Measurements from ENCODE around the gene ONECUT2. TPM values are rescaled to one million over a fixed set of nuclear protein-coding genes. Genes with fewer than 3 reads are reported as not detected.
"Not testable (repeated sequence)": the region's sequence is repeated elsewhere in the genome, so short reads cannot be mapped to it uniquely, and the experiment has no call there.

ONECUT2 gene
- 1.9 and 2.2 TPM in 2 replicates for total RNA-seq (2014; rRNA removed; shearing (Covaris generic))

GRCh38 chr18:57434536-57435494, at the start of gene ONECUT2:
ONECUT2 (plus strand) TSS chr18:57435374; CDS start chr18:57435717, 343 bp downstream.
- Histone ChIP-seq H3K36me3 (no peaks in the 10 kb centered on the region), H3K4me3 (peak within 1 kb of the TSS; percentile 70), H3K27me3 (no peaks in the 10 kb centered on the region), H3K27ac (no peak within 1 kb of the TSS), H3K9me3 (replicated peaks) (no peaks in the 10 kb centered on the region), H3K4me1 (no peaks in the 10 kb centered on the region)
- peak; percentile 89 to 90 for DNase-seq

GRCh38 chr18:57389271-57389670, 45.9 kb upstream of the ONECUT2 start:
- Histone ChIP-seq H3K27ac (no peak overlapping the region), H3K4me3 (no peak overlapping the region), H3K27me3 (no peaks in the 10 kb centered on the region), H3K9me3 (replicated peaks) (no peaks in the 10 kb centered on the region), H3K4me1 (no peaks in the 10 kb centered on the region), H3K36me3 (no peaks in the 10 kb centered on the region)
- DNase-seq = no peak

GRCh38 chr18:57390044-57390443, 45.1 kb upstream of the ONECUT2 start:
- DNase-seq = no peak
- Histone ChIP-seq H3K27me3 (no peaks in the 10 kb centered on the region), H3K36me3 (no peaks in the 10 kb centered on the region), H3K4me3 (no peak overlapping the region), H3K9me3 (replicated peaks) (no peaks in the 10 kb centered on the region), H3K27ac (no peak overlapping the region), H3K4me1 (no peaks in the 10 kb centered on the region)

GRCh38 chr18:57394749-57395148, 40.4 kb upstream of the ONECUT2 start:
- DNase-seq; H3K4me3 ChIP-seq; H3K9me3 ChIP-seq (replicated peaks); H3K36me3 ChIP-seq; H3K27me3 ChIP-seq; H3K4me1 ChIP-seq; H3K27ac ChIP-seq: not testable (repeated sequence)

- H3K4me1 ChIP-seq; H3K27me3 ChIP-seq; H3K27ac ChIP-seq; H3K9me3 ChIP-seq (replicated peaks); DNase-seq; H3K4me3 ChIP-seq; H3K36me3 ChIP-seq: not testable (repeated sequence)
These were observed 38.3 kb upstream of the ONECUT2 start for GRCh38 chr18:57396831-57397230.

GRCh38 chr18:57397440-57398132, 37.6 kb upstream of the ONECUT2 start:
- H3K27me3 ChIP-seq = no peaks in the 10 kb centered on the region
- peak; percentile 4 for DNase-seq
- H3K36me3 ChIP-seq = no peaks in the 10 kb centered on the region
- H3K4me1 ChIP-seq = no peaks in the 10 kb centered on the region
- H3K4me3 ChIP-seq = no peak overlapping the region
- no peaks in the 10 kb centered on the region for H3K9me3 ChIP-seq (replicated peaks)
- no peak overlapping the region for H3K27ac ChIP-seq

- DNase-seq = no peak
- Histone ChIP-seq H3K36me3 (no peaks in the 10 kb centered on the region), H3K4me3 (no peak overlapping the region), H3K27me3 (no peaks in the 10 kb centered on the region), H3K27ac (no peak overlapping the region), H3K9me3 (replicated peaks) (no peaks in the 10 kb centered on the region), H3K4me1 (no peaks in the 10 kb centered on the region)
These were observed 30.8 kb upstream of the ONECUT2 start for GRCh38 chr18:57404345-57404744.

- no peaks in the 10 kb centered on the region for H3K4me1 ChIP-seq
- no peaks in the 10 kb centered on the region for H3K9me3 ChIP-seq (replicated peaks)
- H3K4me3 ChIP-seq = no peak overlapping the region
- H3K27me3 ChIP-seq = no peaks in the 10 kb centered on the region
- no peak overlapping the region for H3K27ac ChIP-seq
- no peak for DNase-seq
- no peaks in the 10 kb centered on the region for H3K36me3 ChIP-seq
These were observed 25.5 kb upstream of the ONECUT2 start for GRCh38 chr18:57409650-57410049.

GRCh38 chr18:57410749-57411148, 24.4 kb upstream of the ONECUT2 start:
- H3K27me3 ChIP-seq = no peaks in the 10 kb centered on the region

GRCh38 chr18:57416542-57416941, 18.6 kb upstream of the ONECUT2 start:
- no peaks in the 10 kb centered on the region for H3K27me3 ChIP-seq

More at GRCh38 chr18:57410749-57411148, 24.4 kb upstream of the ONECUT2 start:
- Histone ChIP-seq H3K4me3 (no peak overlapping the region), H3K27ac (no peak overlapping the region), H3K4me1 (no peaks in the 10 kb centered on the region), H3K9me3 (replicated peaks) (no peaks in the 10 kb centered on the region), H3K36me3 (no peaks in the 10 kb centered on the region)
- DNase-seq = no peak

GRCh38 chr18:57422313-57422872, 12.8 kb upstream of the ONECUT2 start:
- no peaks in the 10 kb centered on the region for H3K36me3 ChIP-seq
- no peaks in the 10 kb centered on the region for H3K27me3 ChIP-seq

More at GRCh38 chr18:57416542-57416941, 18.6 kb upstream of the ONECUT2 start:
- no peaks in the 10 kb centered on the region for H3K36me3 ChIP-seq
- no peaks in the 10 kb centered on the region for H3K9me3 ChIP-seq (replicated peaks)
- no peak overlapping the region for H3K27ac ChIP-seq
- H3K4me1 ChIP-seq = no peaks in the 10 kb centered on the region
- no peak for DNase-seq
- no peak overlapping the region for H3K4me3 ChIP-seq

GRCh38 chr18:57423821-57424220, 11.4 kb upstream of the ONECUT2 start:
- no peak overlapping the region for H3K27ac ChIP-seq
- H3K36me3 ChIP-seq = no peaks in the 10 kb centered on the region
- H3K9me3 ChIP-seq (replicated peaks) = no peaks in the 10 kb centered on the region
- H3K4me3 ChIP-seq = no peak overlapping the region
- H3K4me1 ChIP-seq = no peaks in the 10 kb centered on the region
- no peaks in the 10 kb centered on the region for H3K27me3 ChIP-seq
- no peak for DNase-seq

More at GRCh38 chr18:57422313-57422872, 12.8 kb upstream of the ONECUT2 start:
- no peaks in the 10 kb centered on the region for H3K9me3 ChIP-seq (replicated peaks)
- DNase-seq = no peak
- H3K4me1 ChIP-seq = no peaks in the 10 kb centered on the region
- H3K4me3 ChIP-seq = no peak overlapping the region
- H3K27ac ChIP-seq = no peak overlapping the region

- Histone ChIP-seq H3K9me3 (replicated peaks) (no peaks in the 10 kb centered on the region), H3K36me3 (no peaks in the 10 kb centered on the region), H3K4me1 (no peaks in the 10 kb centered on the region), H3K27me3 (no peaks in the 10 kb centered on the region), H3K4me3 (no peak overlapping the region), H3K27ac (no peak overlapping the region)
- DNase-seq = no peak
These were observed 10.1 kb upstream of the ONECUT2 start for GRCh38 chr18:57425096-57425495.

GRCh38 chr18:57426187-57426586, 9.0 kb upstream of the ONECUT2 start:
- Histone ChIP-seq H3K27me3 (no peaks in the 10 kb centered on the region), H3K36me3 (no peaks in the 10 kb centered on the region), H3K9me3 (replicated peaks) (no peaks in the 10 kb centered on the region), H3K4me1 (no peaks in the 10 kb centered on the region), H3K27ac (no peak overlapping the region), H3K4me3 (no peak overlapping the region)
- DNase-seq = no peak
